Activated CD8-positive, alpha-beta T cell treated with anti-CD3 and anti-CD28 coated beads for 36 hours (primary cell): ENCODE results near the gene MIPOL1. TPM values are rescaled to one million over a fixed set of nuclear protein-coding genes. Genes with fewer than 3 reads are reported as not detected.
"Not testable (repeated sequence)": the region's sequence is repeated elsewhere in the genome, so short reads cannot be mapped to it uniquely, and the experiment has no call there.

Source experiments
- ATAC-seq: fragments of 200-7000 bp; cut with Tn5 transposase; one replicate; pipeline ENCODE4 v1.10.0; 2021; ENCODE audit warnings: mild to moderate bottlenecking, moderate library complexity
- CTCF ChIA-PET: fragments of 350-600 bp; sonication (Branson Sonifier 250); formaldehyde crosslinking; loops from one replicate; lab custom pipeline; 2021; ENCODE audit warnings: antibody characterized with exemption; lab: Charles Lee
- POLR2A ChIA-PET: fragments of 350-600 bp; sonication (Branson Sonifier 250); formaldehyde crosslinking; loops from one replicate; lab custom pipeline; 2021; ENCODE audit warnings: antibody characterized with exemption; lab: Charles Lee
- DNase-seq: peaks from one replicate; pipeline ENCODE4 v3.0.0-alpha.2; 2020
- H3K27ac Mint-ChIP-seq: one replicate; pipeline ENCODE4 v1.8.0; 2021; ENCODE audit warnings: mild to moderate bottlenecking, mixed read lengths
- H3K27me3 Mint-ChIP-seq: one replicate; pipeline ENCODE4 v1.8.0; 2021; ENCODE audit warnings: mixed read lengths
- H3K36me3 Mint-ChIP-seq: one replicate; pipeline ENCODE4 v1.8.0; 2021; ENCODE audit warnings: low read depth, mixed read lengths
- H3K4me1 Mint-ChIP-seq: one replicate; pipeline ENCODE4 v1.8.0; 2021; ENCODE audit warnings: low read depth, mixed read lengths
- H3K4me3 Mint-ChIP-seq: one replicate; pipeline ENCODE4 v1.8.0; 2021; ENCODE audit warnings: mild to moderate bottlenecking, moderate library complexity, mixed read lengths
- H3K9me3 Mint-ChIP-seq: one replicate; pipeline ENCODE4 v1.8.0; 2021; ENCODE audit warnings: mixed read lengths
- intact Hi-C: fragments of 100-400 bp; cut with micrococcal nuclease; formaldehyde crosslinking; loops from one replicate; pipeline ENCODE4 v1.10.0; 2022
- total RNA-seq, 2 experiments: library from RNA; stranded (reverse); gene quantifications; one replicate each; pipeline ENCODE4 v1.2.3, GENCODE V29; 2021
- TF ChIP-seq, protein P1 (sequence below): fragments of 200-600 bp; IDR thresholded peaks from one replicate; pipeline ENCODE4 v1.8.0; 2022; ENCODE audit warnings: antibody characterized with exemption, mild to moderate bottlenecking

The MIPOL1 gene
- total RNA-seq, 2 experiments from 2014 or later = not detected

DNA sequence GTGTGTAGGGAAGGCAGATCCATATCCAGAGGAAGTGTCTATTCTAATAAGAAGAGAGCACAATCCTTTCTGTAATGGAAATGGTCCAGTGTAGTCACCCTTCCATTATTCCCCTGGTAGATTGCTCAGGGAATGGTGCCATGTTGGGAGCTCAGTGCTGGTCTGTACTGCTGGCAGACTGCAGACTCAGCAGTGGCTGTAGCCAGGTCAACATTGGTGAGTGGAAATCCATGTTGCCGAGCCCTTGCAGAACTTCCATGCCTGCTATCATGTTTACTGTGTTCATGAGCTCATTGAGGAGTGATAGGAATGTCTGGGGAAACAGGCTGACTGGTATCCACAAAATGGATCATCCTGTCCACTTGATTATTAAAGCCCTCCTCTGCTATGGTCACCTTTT is 128.7 kb downstream of the MIPOL1 start:
- Mint-ChIP-seq H3K4me1 (no peaks in the 10 kb centered on the region), H3K36me3 (no peaks in the 10 kb centered on the region), H3K27me3 (no peaks in the 10 kb centered on the region), H3K4me3 (no peak overlapping the region), H3K27ac (no peak overlapping the region), H3K9me3 (peaks cover 4% of the 10 kb centered on the region)
- CTCF ChIA-PET = no interaction called here
- intact Hi-C loops = no loop called here
- POLR2A ChIA-PET = no interaction called here
- DNase-seq (no peak), ATAC-seq (no peak)
- TF ChIP-seq, protein P1, sequence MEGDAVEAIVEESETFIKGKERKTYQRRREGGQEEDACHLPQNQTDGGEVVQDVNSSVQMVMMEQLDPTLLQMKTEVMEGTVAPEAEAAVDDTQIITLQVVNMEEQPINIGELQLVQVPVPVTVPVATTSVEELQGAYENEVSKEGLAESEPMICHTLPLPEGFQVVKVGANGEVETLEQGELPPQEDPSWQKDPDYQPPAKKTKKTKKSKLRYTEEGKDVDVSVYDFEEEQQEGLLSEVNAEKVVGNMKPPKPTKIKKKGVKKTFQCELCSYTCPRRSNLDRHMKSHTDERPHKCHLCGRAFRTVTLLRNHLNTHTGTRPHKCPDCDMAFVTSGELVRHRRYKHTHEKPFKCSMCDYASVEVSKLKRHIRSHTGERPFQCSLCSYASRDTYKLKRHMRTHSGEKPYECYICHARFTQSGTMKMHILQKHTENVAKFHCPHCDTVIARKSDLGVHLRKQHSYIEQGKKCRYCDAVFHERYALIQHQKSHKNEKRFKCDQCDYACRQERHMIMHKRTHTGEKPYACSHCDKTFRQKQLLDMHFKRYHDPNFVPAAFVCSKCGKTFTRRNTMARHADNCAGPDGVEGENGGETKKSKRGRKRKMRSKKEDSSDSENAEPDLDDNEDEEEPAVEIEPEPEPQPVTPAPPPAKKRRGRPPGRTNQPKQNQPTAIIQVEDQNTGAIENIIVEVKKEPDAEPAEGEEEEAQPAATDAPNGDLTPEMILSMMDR = no peak

DNA sequence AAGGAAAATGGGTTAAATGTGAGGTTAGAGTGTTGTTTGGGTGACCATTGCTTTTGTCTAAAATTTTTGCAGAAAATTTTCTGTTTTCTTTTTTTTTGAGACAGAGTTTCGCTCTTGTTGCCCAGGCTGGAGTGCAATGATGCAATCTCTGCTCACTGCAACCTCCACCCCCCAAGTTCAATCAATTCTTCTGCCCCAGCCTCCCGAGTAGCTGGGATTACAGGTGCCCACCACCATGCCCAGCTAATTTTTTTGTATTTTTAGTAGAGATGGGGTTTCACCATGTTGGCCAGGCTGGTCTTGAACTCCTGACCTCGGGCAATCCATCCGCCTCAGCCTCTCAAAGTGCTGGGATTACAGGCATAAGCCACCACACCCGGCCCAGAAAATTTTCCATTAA is 130.2 kb downstream of the MIPOL1 start:
- H3K9me3 Mint-ChIP-seq, CTCF ChIA-PET, POLR2A ChIA-PET, ATAC-seq, H3K27ac Mint-ChIP-seq, DNase-seq, H3K4me3 Mint-ChIP-seq, intact Hi-C loops, H3K4me1 Mint-ChIP-seq, H3K36me3 Mint-ChIP-seq, H3K27me3 Mint-ChIP-seq: not testable (repeated sequence)

DNA sequence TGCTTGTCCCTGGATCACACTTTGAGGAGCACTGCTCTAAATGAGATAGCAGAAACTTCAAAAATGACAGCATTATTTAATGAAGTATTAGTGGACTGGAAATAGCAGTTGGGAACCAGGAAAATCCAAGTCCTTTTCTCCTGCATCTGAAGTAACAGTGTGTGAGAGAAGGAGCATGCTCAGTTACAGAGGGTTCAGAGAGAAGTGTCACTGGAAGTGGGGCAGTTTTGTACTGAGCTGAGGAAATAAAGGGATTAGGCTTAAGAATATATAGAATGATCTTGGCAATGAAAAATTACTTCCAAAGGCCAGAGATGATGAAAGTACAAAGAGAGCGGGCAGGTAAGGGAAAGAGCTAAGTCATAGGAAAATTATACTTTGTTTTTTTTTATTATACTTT is 130.9 kb downstream of the MIPOL1 start:
- no peaks in the 10 kb centered on the region for H3K27me3 Mint-ChIP-seq
- intact Hi-C loops = no loop called here
- ATAC-seq (no peak), DNase-seq (no peak)
- TF ChIP-seq, protein P1 = no peak
- CTCF ChIA-PET = no interaction called here
- H3K36me3 Mint-ChIP-seq = no peaks in the 10 kb centered on the region
- H3K4me3 Mint-ChIP-seq = no peak overlapping the region
- no peaks in the 10 kb centered on the region for H3K4me1 Mint-ChIP-seq
- POLR2A ChIA-PET = no interaction called here
- no peak overlapping the region for H3K27ac Mint-ChIP-seq
- peaks cover 4% of the 10 kb centered on the region for H3K9me3 Mint-ChIP-seq

DNA sequence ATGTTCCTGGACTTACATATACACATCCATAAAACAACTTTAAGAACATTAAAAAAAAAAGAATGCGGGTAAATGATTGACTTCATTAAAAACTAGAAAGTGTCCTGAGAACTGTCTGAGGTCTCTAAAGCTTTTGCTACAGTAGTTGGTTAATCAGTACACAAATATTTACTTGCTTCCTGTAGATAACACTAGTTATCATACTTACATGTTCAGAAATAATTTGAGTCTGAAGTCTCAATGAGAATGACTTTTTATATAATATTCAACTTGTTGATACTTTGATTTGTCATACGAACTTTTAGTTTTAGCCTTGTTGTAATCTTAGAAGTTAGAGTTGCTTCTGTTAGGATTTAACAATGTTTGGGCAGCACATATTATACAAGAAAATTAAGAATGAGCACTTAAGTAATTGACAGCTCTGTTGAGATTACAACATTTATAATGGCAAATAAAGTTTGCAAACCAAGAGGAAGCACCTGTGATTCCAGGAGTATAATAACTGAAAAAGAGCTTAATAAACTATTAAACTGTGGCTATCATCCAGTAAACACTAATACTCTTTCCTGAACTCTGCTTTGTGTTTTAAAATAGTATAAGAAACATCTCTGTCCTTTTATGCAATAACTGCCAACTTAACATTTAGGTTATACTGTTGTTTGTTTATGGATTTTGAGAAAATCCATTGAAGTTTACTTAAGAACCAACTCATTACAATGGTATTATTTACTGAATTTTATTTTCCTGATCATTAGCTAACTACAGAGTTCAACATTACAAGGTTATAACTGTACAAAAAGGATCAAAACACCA is 131.7 kb downstream of the MIPOL1 start:
- CTCF ChIA-PET = no interaction called here
- Mint-ChIP-seq H3K27ac (no peak overlapping the region), H3K36me3 (no peaks in the 10 kb centered on the region), H3K4me3 (no peak overlapping the region), H3K27me3 (no peaks in the 10 kb centered on the region), H3K4me1 (no peaks in the 10 kb centered on the region), H3K9me3 (peaks cover 4% of the 10 kb centered on the region)
- no peak for DNase-seq
- no peak for ATAC-seq
- intact Hi-C loops = no loop called here
- POLR2A ChIA-PET = no interaction called here
- TF ChIP-seq, protein P1 = no peak

DNA sequence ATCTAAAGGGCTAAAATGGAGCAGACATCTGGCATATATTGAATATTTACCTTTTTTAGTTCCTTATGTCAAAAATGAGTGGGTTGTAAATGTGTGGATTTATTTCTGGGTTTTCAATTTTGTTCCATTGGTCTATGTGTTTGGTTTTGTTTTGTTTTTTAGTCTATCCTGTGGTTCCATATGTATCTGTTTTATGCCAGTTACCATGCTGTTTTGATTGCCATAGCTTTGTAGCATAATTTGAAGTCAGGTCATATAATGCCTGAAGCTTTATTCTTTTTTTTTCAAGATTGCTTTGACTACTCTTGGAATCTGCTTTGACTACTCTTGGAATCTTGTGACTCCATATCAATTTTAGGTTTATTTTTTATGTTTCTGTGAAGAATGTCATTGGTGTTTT is 133.2 kb downstream of the MIPOL1 start:
- CTCF ChIA-PET = no interaction called here
- Mint-ChIP-seq H3K27me3 (no peaks in the 10 kb centered on the region), H3K4me1 (no peaks in the 10 kb centered on the region), H3K36me3 (no peaks in the 10 kb centered on the region), H3K27ac (no peak overlapping the region), H3K4me3 (no peak overlapping the region), H3K9me3 (peaks cover 4% of the 10 kb centered on the region)
- TF ChIP-seq, protein P1 = no peak
- no peak for DNase-seq
- POLR2A ChIA-PET = no interaction called here
- no peak for ATAC-seq
- intact Hi-C loops = no loop called here
